HEK293T (cell line): ENCODE data around the gene HNRNPLL.

Source experiments
- BHLHE40 ChIP-seq: fragments of 450-650 bp; IDR thresholded peaks from 2 replicates; pipeline ENCODE4 v1.6.1; 2016; ENCODE audit warnings: mild to moderate bottlenecking, moderate library complexity, borderline replicate concordance
- ELF4 ChIP-seq: fragments of 450-650 bp; IDR thresholded peaks from 2 replicates; pipeline ENCODE4 v1.6.1; 2017; ENCODE audit warnings: antibody characterized with exemption
- FOXK2 ChIP-seq: fragments of 450-650 bp; IDR thresholded peaks from 2 replicates; pipeline ENCODE4 v1.6.1; 2016; ENCODE audit warnings: mild to moderate bottlenecking
- FOXM1 ChIP-seq: fragments of 450-650 bp; IDR thresholded peaks from 2 replicates; pipeline ENCODE4 v1.6.1; 2017; ENCODE audit warnings: mild to moderate bottlenecking, borderline replicate concordance
- HDGF ChIP-seq: fragments of 450-650 bp; IDR thresholded peaks from 2 replicates; pipeline ENCODE4 v1.6.1; 2017; ENCODE audit warnings: antibody characterized with exemption, borderline replicate concordance
- NFRKB ChIP-seq: fragments of 450-650 bp; IDR thresholded peaks from 2 replicates; pipeline ENCODE4 v1.6.1; 2016; ENCODE audit warnings: mild to moderate bottlenecking, moderate library complexity
- PKNOX1 ChIP-seq: fragments of 450-650 bp; IDR thresholded peaks from 2 replicates; pipeline ENCODE4 v1.6.1; 2016
- SUZ12 ChIP-seq: fragments of 450-650 bp; IDR thresholded peaks from 2 replicates; pipeline ENCODE4 v1.6.1; 2016; ENCODE audit warnings: mild to moderate bottlenecking
- ZNF384 ChIP-seq: fragments of 450-650 bp; IDR thresholded peaks from 2 replicates; pipeline ENCODE4 v1.6.1; 2016

- TF ChIP-seq NFRKB = no peak
- TF ChIP-seq FOXM1 = no peak
- TF ChIP-seq PKNOX1 = no peak
- TF ChIP-seq HDGF = no peak
- TF ChIP-seq ZNF384 = peak; percentile 95
- TF ChIP-seq SUZ12 = no peak
- TF ChIP-seq ELF4 = no peak
- TF ChIP-seq BHLHE40 = no peak
- no peak for TF ChIP-seq FOXK2
These were observed 2.4 kb downstream of the HNRNPLL start for GRCh38 chr2:38600242-38600891.
